Measurements from ENCODE around the gene RNF157. TPM values are rescaled to one million over a fixed set of nuclear protein-coding genes. Genes with fewer than 3 reads are reported as not detected.

The RNF157 gene
- total and polyA plus RNA-seq, 2 of the 13 experiments (the other 11 are each of a cell fraction or from before 2014, with no cell fraction given) = 0.44 to 1.5 TPM

DNA sequence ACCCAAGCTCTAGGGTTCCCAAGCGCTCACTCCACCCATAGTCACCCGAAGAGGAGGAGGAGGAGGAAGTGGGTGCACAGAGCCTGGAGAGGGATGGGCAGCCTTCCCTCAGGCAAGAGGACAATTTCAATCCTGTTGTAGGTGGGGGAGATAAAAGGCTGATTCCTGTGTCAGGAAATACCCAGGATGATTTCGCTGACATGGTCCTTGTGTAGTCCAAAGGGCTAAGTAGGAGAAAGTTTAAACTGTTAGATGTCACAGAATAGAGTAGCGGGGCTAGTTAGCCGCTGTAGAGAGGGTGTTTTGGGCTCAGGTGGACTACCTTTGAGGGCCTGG lies 135.4 kb downstream of the RNF157 start (continued):
- TF ChIP-seq THAP9 (CRISPR knock-in tag; IDR thresholded peaks at IDR 0.05; ENCODE audit: borderline replicate concordance) = no peak
- TF ChIP-seq, protein P1, sequence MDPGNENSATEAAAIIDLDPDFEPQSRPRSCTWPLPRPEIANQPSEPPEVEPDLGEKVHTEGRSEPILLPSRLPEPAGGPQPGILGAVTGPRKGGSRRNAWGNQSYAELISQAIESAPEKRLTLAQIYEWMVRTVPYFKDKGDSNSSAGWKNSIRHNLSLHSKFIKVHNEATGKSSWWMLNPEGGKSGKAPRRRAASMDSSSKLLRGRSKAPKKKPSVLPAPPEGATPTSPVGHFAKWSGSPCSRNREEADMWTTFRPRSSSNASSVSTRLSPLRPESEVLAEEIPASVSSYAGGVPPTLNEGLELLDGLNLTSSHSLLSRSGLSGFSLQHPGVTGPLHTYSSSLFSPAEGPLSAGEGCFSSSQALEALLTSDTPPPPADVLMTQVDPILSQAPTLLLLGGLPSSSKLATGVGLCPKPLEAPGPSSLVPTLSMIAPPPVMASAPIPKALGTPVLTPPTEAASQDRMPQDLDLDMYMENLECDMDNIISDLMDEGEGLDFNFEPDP (CRISPR knock-in tag; conservative IDR thresholded peaks at IDR 0.05) = no peak
- peak; percentile 62 for TF ChIP-seq ETV5 (CRISPR knock-in tag; IDR thresholded peaks at IDR 0.05; ENCODE audit: borderline replicate concordance)
- TF ChIP-seq, protein P2, sequence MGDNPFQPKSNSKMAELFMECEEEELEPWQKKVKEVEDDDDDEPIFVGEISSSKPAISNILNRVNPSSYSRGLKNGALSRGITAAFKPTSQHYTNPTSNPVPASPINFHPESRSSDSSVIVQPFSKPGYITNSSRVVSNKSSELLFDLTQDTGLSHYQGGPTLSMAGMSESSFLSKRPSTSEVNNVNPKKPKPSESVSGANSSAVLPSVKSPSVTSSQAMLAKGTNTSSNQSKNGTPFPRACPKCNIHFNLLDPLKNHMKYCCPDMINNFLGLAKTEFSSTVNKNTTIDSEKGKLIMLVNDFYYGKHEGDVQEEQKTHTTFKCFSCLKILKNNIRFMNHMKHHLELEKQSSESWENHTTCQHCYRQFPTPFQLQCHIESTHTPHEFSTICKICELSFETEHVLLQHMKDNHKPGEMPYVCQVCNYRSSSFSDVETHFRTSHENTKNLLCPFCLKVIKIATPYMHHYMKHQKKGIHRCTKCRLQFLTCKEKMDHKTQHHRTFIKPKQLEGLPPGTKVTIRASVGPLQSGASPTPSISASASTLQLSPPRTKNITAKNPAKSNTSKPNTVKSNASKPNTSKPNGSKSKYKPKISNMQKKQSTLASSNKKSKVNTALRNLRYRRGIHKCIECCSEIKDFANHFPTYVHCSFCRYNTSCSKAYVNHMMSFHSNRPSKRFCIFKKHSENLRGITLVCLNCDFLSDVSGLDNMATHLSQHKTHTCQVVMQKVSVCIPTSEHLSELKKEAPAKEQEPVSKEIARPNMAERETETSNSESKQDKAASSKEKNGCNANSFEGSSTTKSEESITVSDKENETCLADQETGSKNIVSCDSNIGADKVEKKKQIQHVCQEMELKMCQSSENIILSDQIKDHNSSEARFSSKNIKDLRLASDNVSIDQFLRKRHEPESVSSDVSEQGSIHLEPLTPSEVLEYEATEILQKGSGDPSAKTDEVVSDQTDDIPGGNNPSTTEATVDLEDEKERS (CRISPR knock-in tag; IDR thresholded peaks at IDR 0.05) = 0 out of 2 replicates have a peak, but pooled peaks have one; percentile 19
- no peak for TF ChIP-seq ZNF713 (CRISPR knock-in tag; IDR thresholded peaks at IDR 0.05)
- 0 out of 2 replicates have a peak, but pooled peaks have one; percentile 8 for TF ChIP-seq PATZ1 (CRISPR knock-in tag; IDR thresholded peaks at IDR 0.05)
- TF ChIP-seq ARNTL (CRISPR knock-in tag; IDR thresholded peaks at IDR 0.05) = 0 out of 2 replicates have a peak, but pooled peaks have one; percentile 33
- TF ChIP-seq, protein P3, sequence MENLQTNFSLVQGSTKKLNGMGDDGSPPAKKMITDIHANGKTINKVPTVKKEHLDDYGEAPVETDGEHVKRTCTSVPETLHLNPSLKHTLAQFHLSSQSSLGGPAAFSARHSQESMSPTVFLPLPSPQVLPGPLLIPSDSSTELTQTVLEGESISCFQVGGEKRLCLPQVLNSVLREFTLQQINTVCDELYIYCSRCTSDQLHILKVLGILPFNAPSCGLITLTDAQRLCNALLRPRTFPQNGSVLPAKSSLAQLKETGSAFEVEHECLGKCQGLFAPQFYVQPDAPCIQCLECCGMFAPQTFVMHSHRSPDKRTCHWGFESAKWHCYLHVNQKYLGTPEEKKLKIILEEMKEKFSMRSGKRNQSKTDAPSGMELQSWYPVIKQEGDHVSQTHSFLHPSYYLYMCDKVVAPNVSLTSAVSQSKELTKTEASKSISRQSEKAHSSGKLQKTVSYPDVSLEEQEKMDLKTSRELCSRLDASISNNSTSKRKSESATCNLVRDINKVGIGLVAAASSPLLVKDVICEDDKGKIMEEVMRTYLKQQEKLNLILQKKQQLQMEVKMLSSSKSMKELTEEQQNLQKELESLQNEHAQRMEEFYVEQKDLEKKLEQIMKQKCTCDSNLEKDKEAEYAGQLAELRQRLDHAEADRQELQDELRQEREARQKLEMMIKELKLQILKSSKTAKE (CRISPR knock-in tag; IDR thresholded peaks at IDR 0.05; ENCODE audit: borderline replicate concordance) = no peak
- TF ChIP-seq, protein P4, sequence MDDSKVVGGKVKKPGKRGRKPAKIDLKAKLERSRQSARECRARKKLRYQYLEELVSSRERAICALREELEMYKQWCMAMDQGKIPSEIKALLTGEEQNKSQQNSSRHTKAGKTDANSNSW (CRISPR knock-in tag; IDR thresholded peaks at IDR 0.05; ENCODE audit: borderline replicate concordance) = no peak
- TF ChIP-seq ZNF782 (CRISPR knock-in tag; IDR thresholded peaks at IDR 0.05; ENCODE audit: borderline replicate concordance) = no peak
- no peak for TF ChIP-seq RFX3 (CRISPR knock-in tag; IDR thresholded peaks at IDR 0.05)
- no peak for TF ChIP-seq MTA1 (CRISPR knock-in tag; IDR thresholded peaks at IDR 0.05; ENCODE audit: borderline replicate concordance)
- no peak for TF ChIP-seq TBX3 (IDR thresholded peaks at IDR 0.05; ENCODE audit: borderline replicate concordance)
- TF ChIP-seq YEATS2 (CRISPR knock-in tag; IDR thresholded peaks at IDR 0.05; ENCODE audit: borderline replicate concordance) = no peak
- TF ChIP-seq MZF1 (CRISPR knock-in tag; IDR thresholded peaks at IDR 0.05; ENCODE audit: borderline replicate concordance) = 0 out of 2 replicates have a peak, but pooled peaks have one; percentile 65
- TF ChIP-seq MXD3 (CRISPR knock-in tag; IDR thresholded peaks at IDR 0.05) = no peak
- TF ChIP-seq RXRA (CRISPR knock-in tag; IDR thresholded peaks at IDR 0.05) = 0 out of 2 replicates have a peak, but pooled peaks have one; percentile 21
